NB4 (cell line): ENCODE measurements around the gene NACC2.

ENCODE experiments used
- DNase-seq: peaks from one replicate; pipeline ENCODE4 v3.0.0; 2010; ENCODE audit warnings: low read depth
- H3K4me3 ChIP-seq: one replicate; pipeline ENCODE4 v1.5.1; 2011; ENCODE audit warnings: mild to moderate bottlenecking, low read depth, low read length, moderate library complexity
- MYC ChIP-seq: IDR thresholded peaks from 2 replicates; pipeline ENCODE4 v1.6.1; 2011; ENCODE audit warnings: low read depth, low read length
- POLR2A ChIP-seq: IDR thresholded peaks from 2 replicates; pipeline ENCODE4 v1.6.1; 2011; ENCODE audit warnings: mild to moderate bottlenecking; ENCODE audit not compliant: insufficient read length; ENCODE audit errors: extremely low read depth
- TF ChIP-seq, protein P1 (sequence below): IDR thresholded peaks from one replicate; pipeline ENCODE4 v1.5.1; 2012; ENCODE audit warnings: low read depth, low read length
- TF ChIP-seq, protein P2 (sequence below): IDR thresholded peaks from 2 replicates; pipeline ENCODE4 v1.6.1; 2011; ENCODE audit warnings: low read depth, low read length

NACC2 gene

GRCh38 chr9:136004219-136004618 is 90.9 kb downstream of the NACC2 start:
- DNase-seq = no peak
- H3K4me3 ChIP-seq = no peak overlapping the region
- TF ChIP-seq MYC = no peak

DNA sequence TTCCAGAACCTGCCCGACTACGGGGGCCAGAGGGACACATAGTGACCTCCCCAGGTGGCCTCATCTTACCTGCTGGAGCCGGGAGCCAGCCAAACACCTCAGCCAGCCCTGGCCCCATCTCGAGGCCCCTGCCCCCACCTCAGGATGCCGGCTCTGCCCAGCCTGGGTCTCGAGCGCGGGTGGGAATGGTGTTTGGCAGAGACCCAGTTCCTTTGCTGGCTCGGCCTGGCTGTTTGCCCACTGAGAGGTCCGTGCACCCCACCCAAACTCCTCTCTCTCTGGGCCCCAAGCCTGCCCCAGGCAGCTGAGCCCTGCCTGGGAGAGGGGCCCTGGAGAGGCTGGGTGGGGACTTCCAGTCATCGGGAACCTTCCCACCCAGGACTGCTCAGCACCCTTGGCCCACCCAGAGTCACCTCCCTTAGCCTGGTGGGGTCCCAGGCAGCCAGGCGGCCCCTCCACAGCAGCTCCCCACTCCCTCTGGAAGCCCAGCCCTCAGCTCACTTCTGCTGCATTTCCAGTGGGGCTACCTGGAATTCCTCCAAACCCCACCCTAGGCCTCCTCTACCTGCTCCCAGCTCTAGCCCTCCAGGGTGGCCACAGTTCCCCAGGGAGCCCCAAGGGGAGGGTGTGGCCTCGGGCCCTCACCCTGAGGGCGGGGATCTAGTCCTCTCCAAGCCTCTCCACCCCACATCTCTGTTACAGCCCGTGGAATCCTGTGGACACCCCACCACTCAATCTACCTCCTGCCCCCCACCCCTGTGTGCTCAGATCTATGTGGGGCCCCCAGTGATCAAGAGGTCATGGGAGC is 91.5 kb downstream of the NACC2 start:
- no peak for TF ChIP-seq MYC
- TF ChIP-seq, protein P1, sequence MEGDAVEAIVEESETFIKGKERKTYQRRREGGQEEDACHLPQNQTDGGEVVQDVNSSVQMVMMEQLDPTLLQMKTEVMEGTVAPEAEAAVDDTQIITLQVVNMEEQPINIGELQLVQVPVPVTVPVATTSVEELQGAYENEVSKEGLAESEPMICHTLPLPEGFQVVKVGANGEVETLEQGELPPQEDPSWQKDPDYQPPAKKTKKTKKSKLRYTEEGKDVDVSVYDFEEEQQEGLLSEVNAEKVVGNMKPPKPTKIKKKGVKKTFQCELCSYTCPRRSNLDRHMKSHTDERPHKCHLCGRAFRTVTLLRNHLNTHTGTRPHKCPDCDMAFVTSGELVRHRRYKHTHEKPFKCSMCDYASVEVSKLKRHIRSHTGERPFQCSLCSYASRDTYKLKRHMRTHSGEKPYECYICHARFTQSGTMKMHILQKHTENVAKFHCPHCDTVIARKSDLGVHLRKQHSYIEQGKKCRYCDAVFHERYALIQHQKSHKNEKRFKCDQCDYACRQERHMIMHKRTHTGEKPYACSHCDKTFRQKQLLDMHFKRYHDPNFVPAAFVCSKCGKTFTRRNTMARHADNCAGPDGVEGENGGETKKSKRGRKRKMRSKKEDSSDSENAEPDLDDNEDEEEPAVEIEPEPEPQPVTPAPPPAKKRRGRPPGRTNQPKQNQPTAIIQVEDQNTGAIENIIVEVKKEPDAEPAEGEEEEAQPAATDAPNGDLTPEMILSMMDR = no peak
- TF ChIP-seq, protein P2, sequence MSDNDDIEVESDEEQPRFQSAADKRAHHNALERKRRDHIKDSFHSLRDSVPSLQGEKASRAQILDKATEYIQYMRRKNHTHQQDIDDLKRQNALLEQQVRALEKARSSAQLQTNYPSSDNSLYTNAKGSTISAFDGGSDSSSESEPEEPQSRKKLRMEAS = no peak
- TF ChIP-seq POLR2A = no peak
- peak; percentile 34 for DNase-seq
- no peak overlapping the region for H3K4me3 ChIP-seq

DNA sequence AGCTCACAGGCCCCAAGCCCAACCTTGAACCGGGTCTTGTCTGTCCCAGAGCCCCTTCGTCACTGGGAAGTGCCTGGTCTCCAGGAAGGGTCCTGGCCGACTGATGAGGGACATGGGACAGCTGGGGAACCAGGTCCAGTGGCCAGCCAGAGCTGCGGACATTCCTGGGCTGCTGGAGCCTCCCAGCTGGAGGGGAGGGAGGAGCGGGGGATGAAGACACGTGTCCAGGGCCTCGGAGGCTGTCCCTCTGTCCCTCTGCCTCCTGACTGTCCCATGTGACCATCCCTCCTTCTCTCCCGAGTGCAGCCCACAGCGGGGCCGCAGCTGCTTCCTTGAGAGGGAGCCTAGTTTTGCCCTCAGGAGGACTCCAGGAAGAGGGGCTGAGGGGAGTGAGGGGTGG is 92.2 kb downstream of the NACC2 start:
- H3K4me3 ChIP-seq = no peak overlapping the region
- DNase-seq = no peak
- TF ChIP-seq, protein P2 = no peak
- TF ChIP-seq MYC = no peak
- TF ChIP-seq, protein P1 = no peak
- no peak for TF ChIP-seq POLR2A

DNA sequence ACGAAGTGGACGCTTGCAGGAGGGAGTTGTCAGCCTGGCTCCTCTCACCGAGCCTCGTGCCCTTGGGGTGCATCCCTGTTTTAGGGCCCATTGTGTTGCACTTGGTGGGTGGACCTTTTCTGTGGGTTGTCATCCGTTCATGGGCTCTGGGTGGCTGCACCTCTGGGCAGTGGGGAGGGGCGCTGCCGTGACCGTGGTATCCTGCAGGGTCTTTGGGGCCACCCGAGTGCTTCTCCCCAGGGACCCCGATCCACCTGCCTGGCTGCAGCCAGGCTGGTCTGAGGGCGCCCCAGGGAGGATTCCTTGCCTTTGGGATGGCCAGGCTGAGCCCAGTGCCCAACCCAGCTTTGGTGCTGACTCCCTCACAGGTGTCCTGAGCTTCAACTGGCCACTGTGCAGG is 92.9 kb downstream of the NACC2 start:
- H3K4me3 ChIP-seq = no peak overlapping the region
- TF ChIP-seq, protein P2 = no peak
- no peak for TF ChIP-seq MYC
- TF ChIP-seq, protein P1 = no peak
- no peak for TF ChIP-seq POLR2A
- no peak for DNase-seq

GRCh38 chr9:136001231-136001630 is 93.9 kb downstream of the NACC2 start:
- no peak for DNase-seq
- no peak overlapping the region for H3K4me3 ChIP-seq
- no peak for TF ChIP-seq MYC
- TF ChIP-seq POLR2A = no peak
- TF ChIP-seq, protein P1 = no peak
- TF ChIP-seq, protein P2 = no peak

- H3K4me3 ChIP-seq = no peak overlapping the region
- TF ChIP-seq, protein P1 = no peak
- no peak for TF ChIP-seq MYC
- TF ChIP-seq POLR2A = no peak
- TF ChIP-seq, protein P2 = no peak
- DNase-seq = no peak
Observed at GRCh38 chr9:135998410-135999071, 96.5 kb downstream of the NACC2 start.
